ENCODE results near the gene SYK.

SYK gene

DNA sequence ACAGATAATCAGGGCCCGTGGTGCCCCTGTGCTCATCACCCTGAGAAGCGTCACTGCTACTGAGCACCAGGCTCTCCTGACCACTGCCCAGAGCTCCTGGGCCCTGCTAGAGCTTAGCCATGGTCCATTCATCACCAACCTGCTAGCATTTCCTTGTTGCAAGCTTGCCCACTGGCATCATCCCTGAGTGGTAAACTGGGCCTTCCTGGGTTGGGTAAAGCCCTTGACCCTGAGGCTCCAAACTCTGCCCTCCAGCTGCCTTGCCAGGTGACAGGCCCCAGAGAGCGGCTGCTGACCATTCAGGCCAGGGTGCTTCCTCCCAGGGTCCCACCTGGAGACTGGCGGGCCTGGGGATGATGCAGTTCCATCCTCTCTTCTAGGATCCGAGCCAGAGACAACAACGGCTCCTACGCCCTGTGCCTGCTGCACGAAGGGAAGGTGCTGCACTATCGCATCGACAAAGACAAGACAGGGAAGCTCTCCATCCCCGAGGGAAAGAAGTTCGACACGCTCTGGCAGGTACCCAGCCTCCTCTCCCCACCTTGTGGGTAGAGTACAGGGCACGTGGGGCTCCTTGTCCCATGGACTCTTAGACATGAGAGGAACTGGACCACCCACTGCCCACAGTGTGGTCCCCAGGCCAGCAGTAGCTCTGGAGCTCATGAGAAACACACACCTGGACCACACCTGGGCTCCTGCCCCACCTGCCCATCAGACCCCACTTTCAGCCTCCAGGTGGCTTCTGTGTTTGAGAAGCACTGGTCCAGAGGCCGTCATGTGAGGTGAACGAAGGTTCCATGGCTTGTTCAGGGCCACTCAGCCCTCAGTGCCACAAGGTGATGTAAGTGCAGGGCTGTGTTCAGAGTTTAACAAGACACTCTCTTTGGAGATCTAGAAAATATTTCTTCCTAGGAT is 60.5 kb downstream of the SYK start:
- H3K36me3 ChIP-seq (ENCODE audit: insufficient read depth, low read length) = no peaks in the 10 kb centered on the region
- no peak overlapping the region for H2AFZ ChIP-seq (ENCODE audit: low read length, unreplicated experiment)
- peaks cover 4% of the 10 kb centered on the region for H3K27me3 ChIP-seq (ENCODE audit: insufficient read depth, low read length)
- H3K4me1 ChIP-seq (ENCODE audit: control insufficient read depth, insufficient read depth, low read length, unreplicated experiment) = no peaks in the 10 kb centered on the region
- no peaks in the 10 kb centered on the region for H3K79me2 ChIP-seq (ENCODE audit: control insufficient read depth, insufficient read depth, low read length, unreplicated experiment)
- no peak overlapping the region for H3K27ac ChIP-seq (ENCODE audit: low read depth, low read length)
- H3K4me3 ChIP-seq (ENCODE audit: low read depth, low read length) = no peak overlapping the region

DNA sequence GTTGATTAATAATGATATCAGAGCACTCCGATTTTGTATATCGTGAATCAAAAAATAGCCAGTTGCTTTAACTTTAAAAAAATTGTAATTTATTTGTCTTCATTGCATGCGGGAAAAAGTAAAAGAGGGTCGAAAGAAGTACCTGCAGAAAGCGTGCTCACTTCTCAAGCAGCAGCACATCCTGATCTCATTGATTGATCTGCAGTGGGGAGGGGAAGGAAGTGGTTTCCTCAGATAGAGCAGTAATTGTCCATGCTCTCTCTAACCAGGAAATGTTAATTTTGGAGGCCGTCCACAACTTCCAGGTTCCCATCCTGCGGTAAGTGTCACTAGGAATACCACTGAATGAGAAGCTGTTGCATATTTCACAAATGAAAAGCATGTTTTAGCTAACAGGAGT is 63.2 kb downstream of the SYK start:
- Histone ChIP-seq H3K79me2 (ENCODE audit: control insufficient read depth, insufficient read depth, low read length, unreplicated experiment) (no peaks in the 10 kb centered on the region), H3K4me1 (ENCODE audit: control insufficient read depth, insufficient read depth, low read length, unreplicated experiment) (no peaks in the 10 kb centered on the region), H2AFZ (ENCODE audit: low read length, unreplicated experiment) (no peak overlapping the region), H3K36me3 (ENCODE audit: insufficient read depth, low read length) (no peaks in the 10 kb centered on the region), H3K27me3 (ENCODE audit: insufficient read depth, low read length) (no peaks in the 10 kb centered on the region; the same call in 1 of the 2 replicates), H3K27ac (ENCODE audit: low read depth, low read length) (no peak overlapping the region), H3K4me3 (ENCODE audit: low read depth, low read length) (no peak overlapping the region)

DNA sequence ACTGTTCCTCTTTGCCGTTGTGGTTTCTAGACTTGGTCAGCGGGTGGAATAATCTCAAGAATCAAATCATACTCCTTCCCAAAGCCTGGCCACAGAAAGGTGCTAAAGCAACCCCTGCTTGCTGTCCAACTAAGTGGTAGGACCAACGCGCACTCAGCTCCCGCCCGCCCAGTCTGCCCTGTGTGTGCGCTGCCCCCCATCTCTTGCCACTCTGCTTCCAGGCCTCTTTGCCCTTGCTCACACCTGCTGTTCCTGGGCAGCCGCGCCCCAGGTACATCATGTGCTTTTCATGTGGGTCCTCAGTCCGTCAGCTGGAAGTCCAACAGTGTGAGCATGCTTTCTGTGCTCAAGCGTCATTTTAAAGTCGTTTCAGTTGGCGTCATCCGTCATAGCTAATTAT is 65.5 kb downstream of the SYK start:
- no peaks in the 10 kb centered on the region for H3K79me2 ChIP-seq (ENCODE audit: control insufficient read depth, insufficient read depth, low read length, unreplicated experiment)
- H3K36me3 ChIP-seq (ENCODE audit: insufficient read depth, low read length) = no peaks in the 10 kb centered on the region
- no peak overlapping the region for H2AFZ ChIP-seq (ENCODE audit: low read length, unreplicated experiment)
- H3K4me3 ChIP-seq (ENCODE audit: low read depth, low read length) = no peak overlapping the region
- H3K4me1 ChIP-seq (ENCODE audit: control insufficient read depth, insufficient read depth, low read length, unreplicated experiment) = no peaks in the 10 kb centered on the region
- peaks cover 8% of the 10 kb centered on the region; the same call in 1 of the 2 replicates for H3K27me3 ChIP-seq (ENCODE audit: insufficient read depth, low read length)
- no peak overlapping the region for H3K27ac ChIP-seq (ENCODE audit: low read depth, low read length)

DNA sequence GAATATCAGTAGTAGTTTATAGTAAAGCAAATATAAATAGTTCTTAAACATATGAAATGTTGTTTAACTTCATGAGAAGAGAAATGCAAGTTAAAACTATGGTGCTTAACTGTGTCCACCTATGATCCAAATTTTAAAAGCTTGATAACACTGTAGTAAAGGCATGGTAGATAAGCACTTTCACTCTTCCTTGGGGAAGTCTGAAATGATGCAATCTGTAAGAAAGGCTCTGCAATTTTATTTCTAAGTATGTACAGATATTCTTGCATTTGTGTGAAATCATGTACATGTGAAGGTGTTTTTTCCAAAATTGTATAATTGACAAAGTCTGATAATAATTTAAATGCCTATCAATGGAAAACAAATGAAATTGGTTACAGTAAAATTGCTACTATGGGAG is 66.9 kb downstream of the SYK start:
- peaks cover 8% of the 10 kb centered on the region; the same call in 1 of the 2 replicates for H3K27me3 ChIP-seq (ENCODE audit: insufficient read depth, low read length)
- no peaks in the 10 kb centered on the region for H3K4me1 ChIP-seq (ENCODE audit: control insufficient read depth, insufficient read depth, low read length, unreplicated experiment)
- no peak overlapping the region for H3K4me3 ChIP-seq (ENCODE audit: low read depth, low read length)
- H3K36me3 ChIP-seq (ENCODE audit: insufficient read depth, low read length) = no peaks in the 10 kb centered on the region
- no peak overlapping the region for H3K27ac ChIP-seq (ENCODE audit: low read depth, low read length)
- no peaks in the 10 kb centered on the region for H3K79me2 ChIP-seq (ENCODE audit: control insufficient read depth, insufficient read depth, low read length, unreplicated experiment)
- H2AFZ ChIP-seq (ENCODE audit: low read length, unreplicated experiment) = no peak overlapping the region

DNA sequence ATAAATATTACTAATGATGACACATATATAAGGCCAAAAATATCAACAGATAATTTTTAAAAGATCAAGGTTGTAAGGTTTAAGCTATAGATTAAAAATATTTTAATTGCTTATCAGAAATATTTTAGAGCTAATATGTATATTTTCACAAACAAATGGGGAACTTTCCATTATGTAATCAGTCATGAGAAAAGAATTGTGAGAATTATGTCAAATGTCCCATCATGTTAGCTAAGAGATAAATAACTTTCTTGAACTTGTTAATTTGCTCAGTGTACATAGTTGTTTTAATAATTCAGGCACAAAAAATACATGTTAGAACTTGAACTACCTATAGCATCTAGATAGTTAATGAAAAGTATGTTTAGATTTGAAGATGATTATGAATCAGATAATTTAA is 67.7 kb downstream of the SYK start:
- no peaks in the 10 kb centered on the region for H3K36me3 ChIP-seq (ENCODE audit: insufficient read depth, low read length)
- no peak overlapping the region for H2AFZ ChIP-seq (ENCODE audit: low read length, unreplicated experiment)
- no peaks in the 10 kb centered on the region for H3K4me1 ChIP-seq (ENCODE audit: control insufficient read depth, insufficient read depth, low read length, unreplicated experiment)
- no peaks in the 10 kb centered on the region for H3K79me2 ChIP-seq (ENCODE audit: control insufficient read depth, insufficient read depth, low read length, unreplicated experiment)
- H3K27me3 ChIP-seq (ENCODE audit: insufficient read depth, low read length) = peaks cover 8% of the 10 kb centered on the region; the same call in 1 of the 2 replicates
- H3K4me3 ChIP-seq (ENCODE audit: low read depth, low read length) = no peak overlapping the region
- no peak overlapping the region for H3K27ac ChIP-seq (ENCODE audit: low read depth, low read length)

DNA sequence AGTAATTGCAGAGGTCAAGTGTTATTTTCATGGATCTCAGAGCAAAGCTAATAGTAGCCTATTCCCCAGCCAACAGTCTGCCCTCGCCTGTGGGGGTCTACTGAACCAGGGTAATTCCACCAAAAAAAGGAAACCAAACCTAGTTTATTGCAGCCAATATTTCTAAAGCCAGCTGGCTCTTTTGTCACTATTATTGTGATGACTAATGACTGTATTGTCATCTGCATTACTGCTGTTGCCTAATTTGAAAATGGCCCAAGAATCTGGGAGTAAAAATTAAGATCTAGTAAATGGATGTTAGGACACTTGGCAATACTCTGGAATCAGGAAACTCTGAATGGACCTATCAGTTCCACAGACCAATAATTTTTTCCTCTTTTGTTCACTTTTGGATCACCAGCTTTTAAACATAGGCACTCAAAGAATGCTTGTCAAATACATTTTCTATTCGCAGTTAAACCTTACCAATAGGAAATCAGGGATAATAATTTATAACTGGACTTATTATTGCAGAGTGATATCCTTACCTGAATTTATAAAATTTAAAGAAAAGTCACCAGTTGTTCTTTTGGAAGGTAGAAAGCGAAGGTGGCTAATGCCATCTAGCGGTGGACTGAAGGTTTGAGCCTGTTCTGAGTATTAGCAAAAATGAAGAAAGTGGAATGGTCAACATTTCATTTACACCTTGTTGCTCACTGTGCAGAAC is 69.2 kb downstream of the SYK start:
- H3K27ac ChIP-seq (ENCODE audit: low read depth, low read length) = no peak overlapping the region
- H3K79me2 ChIP-seq (ENCODE audit: control insufficient read depth, insufficient read depth, low read length, unreplicated experiment) = no peaks in the 10 kb centered on the region
- H3K36me3 ChIP-seq (ENCODE audit: insufficient read depth, low read length) = no peaks in the 10 kb centered on the region

DNA sequence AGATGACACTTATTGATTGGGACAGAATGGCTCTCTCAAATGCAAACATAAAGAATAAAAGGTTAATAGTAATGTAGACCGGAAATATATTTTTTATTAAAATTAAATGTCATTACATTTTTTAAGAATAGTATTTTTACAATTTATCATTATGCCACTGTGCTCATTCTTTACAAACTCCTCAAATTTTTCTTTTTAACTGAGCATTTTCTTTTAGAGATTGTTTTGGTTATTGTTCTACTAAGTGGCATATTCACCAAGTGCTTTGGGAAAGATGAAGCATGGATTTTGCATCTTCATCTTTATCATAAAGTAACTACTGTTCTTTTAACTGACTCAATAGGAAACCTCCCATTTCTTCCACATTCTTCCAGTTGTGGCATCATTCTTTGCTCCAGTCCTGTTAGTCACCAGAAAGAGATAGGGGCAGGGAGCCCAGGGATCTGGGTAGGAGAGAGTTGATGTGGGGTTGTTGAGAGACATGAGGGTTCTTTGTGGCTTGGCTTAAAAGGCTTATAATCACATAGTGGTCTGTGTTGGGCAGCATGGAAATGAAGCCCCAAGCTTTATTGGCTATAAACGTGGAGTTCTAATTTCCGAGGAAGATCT is 69.8 kb downstream of the SYK start:
- no peaks in the 10 kb centered on the region for H3K79me2 ChIP-seq (ENCODE audit: control insufficient read depth, insufficient read depth, low read length, unreplicated experiment)
- no peaks in the 10 kb centered on the region for H3K36me3 ChIP-seq (ENCODE audit: insufficient read depth, low read length)
- H3K4me1 ChIP-seq (ENCODE audit: control insufficient read depth, insufficient read depth, low read length, unreplicated experiment) = no peaks in the 10 kb centered on the region
- peaks cover 8% of the 10 kb centered on the region; the same call in 1 of the 2 replicates for H3K27me3 ChIP-seq (ENCODE audit: insufficient read depth, low read length)
- no peak overlapping the region for H3K4me3 ChIP-seq (ENCODE audit: low read depth, low read length)
- no peak overlapping the region for H2AFZ ChIP-seq (ENCODE audit: low read length, unreplicated experiment)
- H3K27ac ChIP-seq (ENCODE audit: low read depth, low read length) = no peak overlapping the region

More for the DNA sequence above, 69.2 kb downstream of the SYK start:
- H3K4me3 ChIP-seq (ENCODE audit: low read depth, low read length) = no peak overlapping the region
- no peak overlapping the region for H2AFZ ChIP-seq (ENCODE audit: low read length, unreplicated experiment)
- peaks cover 8% of the 10 kb centered on the region; the same call in 1 of the 2 replicates for H3K27me3 ChIP-seq (ENCODE audit: insufficient read depth, low read length)
- no peaks in the 10 kb centered on the region for H3K4me1 ChIP-seq (ENCODE audit: control insufficient read depth, insufficient read depth, low read length, unreplicated experiment)

DNA sequence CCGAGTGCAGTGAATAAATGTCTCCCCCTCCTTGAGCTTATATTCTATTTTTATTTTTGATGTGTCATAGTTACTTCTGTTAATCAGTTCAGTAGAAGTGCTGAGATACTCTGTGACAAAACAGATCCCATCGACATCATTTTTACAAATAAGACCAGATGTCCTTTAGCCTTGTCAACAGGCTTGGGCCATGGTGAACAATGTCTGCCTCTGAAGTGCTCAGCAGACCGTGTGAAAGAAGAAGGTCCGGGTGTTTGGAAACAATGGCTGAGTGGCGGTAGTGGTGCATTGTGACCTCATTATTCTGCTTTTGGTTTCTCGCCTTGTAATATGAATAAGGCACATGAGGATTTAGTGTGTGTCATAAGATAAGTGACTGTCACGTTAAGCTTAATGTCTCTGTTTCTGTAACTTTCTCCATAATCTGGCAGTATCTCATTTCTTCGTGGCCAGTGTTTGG is 71.2 kb downstream of the SYK start:
- Histone ChIP-seq H3K4me1 (ENCODE audit: control insufficient read depth, insufficient read depth, low read length, unreplicated experiment) (no peaks in the 10 kb centered on the region), H3K79me2 (ENCODE audit: control insufficient read depth, insufficient read depth, low read length, unreplicated experiment) (no peaks in the 10 kb centered on the region), H3K27me3 (ENCODE audit: insufficient read depth, low read length) (peaks cover 8% of the 10 kb centered on the region; the same call in 1 of the 2 replicates), H3K36me3 (ENCODE audit: insufficient read depth, low read length) (no peaks in the 10 kb centered on the region), H2AFZ (ENCODE audit: low read length, unreplicated experiment) (no peak overlapping the region), H3K27ac (ENCODE audit: low read depth, low read length) (no peak overlapping the region), H3K4me3 (ENCODE audit: low read depth, low read length) (no peak overlapping the region)

DNA sequence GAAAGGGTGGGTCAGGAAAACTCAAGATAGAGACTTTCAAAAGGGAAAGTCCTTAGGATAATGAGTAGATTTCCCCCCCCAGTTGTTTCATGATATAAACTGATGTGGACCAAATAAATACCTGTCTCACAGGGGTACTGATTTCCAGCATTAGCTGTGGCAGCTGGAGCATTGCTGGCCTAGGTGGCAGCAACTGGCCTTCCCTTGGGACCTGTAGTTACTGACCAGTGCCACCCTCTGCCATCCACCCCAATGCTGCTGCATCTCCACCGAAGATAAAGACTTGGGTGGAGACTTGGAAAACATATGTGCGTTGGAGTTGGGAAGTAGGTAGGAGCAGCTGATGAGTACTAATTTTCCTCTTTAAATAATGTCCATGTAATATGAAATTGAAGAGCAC is 71.8 kb downstream of the SYK start:
- H3K27ac ChIP-seq (ENCODE audit: low read depth, low read length) = no peak overlapping the region
- no peaks in the 10 kb centered on the region for H3K4me1 ChIP-seq (ENCODE audit: control insufficient read depth, insufficient read depth, low read length, unreplicated experiment)
- no peaks in the 10 kb centered on the region for H3K36me3 ChIP-seq (ENCODE audit: insufficient read depth, low read length)
- H3K27me3 ChIP-seq (ENCODE audit: insufficient read depth, low read length) = peaks cover 12% of the 10 kb centered on the region; the same call in 1 of the 2 replicates
- no peaks in the 10 kb centered on the region for H3K79me2 ChIP-seq (ENCODE audit: control insufficient read depth, insufficient read depth, low read length, unreplicated experiment)
- no peak overlapping the region for H3K4me3 ChIP-seq (ENCODE audit: low read depth, low read length)
- no peak overlapping the region for H2AFZ ChIP-seq (ENCODE audit: low read length, unreplicated experiment)

DNA sequence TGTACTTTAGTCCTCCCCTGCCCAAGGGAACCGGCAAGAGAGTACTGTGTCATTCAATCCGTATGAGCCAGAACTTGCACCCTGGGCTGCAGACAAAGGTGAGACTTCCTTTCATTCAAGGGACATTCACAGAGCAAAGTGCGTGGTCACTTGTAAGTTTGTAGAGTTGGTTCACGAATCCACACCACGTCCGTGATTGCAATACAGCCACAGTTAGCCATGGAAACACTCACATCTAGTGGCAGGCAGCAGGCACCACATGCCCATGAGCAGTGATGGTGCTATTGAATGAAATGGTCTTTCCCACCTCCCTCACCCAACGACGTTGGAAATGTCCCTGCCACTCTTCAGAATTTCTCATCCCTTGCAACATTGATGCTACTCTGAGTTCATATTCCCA is 72.6 kb downstream of the SYK start:
- no peaks in the 10 kb centered on the region for H3K36me3 ChIP-seq (ENCODE audit: insufficient read depth, low read length)
- no peaks in the 10 kb centered on the region for H3K4me1 ChIP-seq (ENCODE audit: control insufficient read depth, insufficient read depth, low read length, unreplicated experiment)
- H3K79me2 ChIP-seq (ENCODE audit: control insufficient read depth, insufficient read depth, low read length, unreplicated experiment) = no peaks in the 10 kb centered on the region
- no peak overlapping the region for H3K4me3 ChIP-seq (ENCODE audit: low read depth, low read length)
- H3K27me3 ChIP-seq (ENCODE audit: insufficient read depth, low read length) = peaks cover 16% of the 10 kb centered on the region; the same call in 1 of the 2 replicates
- H2AFZ ChIP-seq (ENCODE audit: low read length, unreplicated experiment) = no peak overlapping the region
- H3K27ac ChIP-seq (ENCODE audit: low read depth, low read length) = no peak overlapping the region

All from ACC112 (cell line).